Thyroid gland (tissue), 4 donors: ENCODE results near the gene SLC11A1.

Experiments used
- POLR2A ChIP-seq, 2 donors: fragments of 450-650 bp; IDR thresholded peaks; one replicate each; pipeline ENCODE4 v1.6.1; 2017; ENCODE audit warnings: antibody characterized with exemption in 2 of 2, mild to moderate bottlenecking in 2 of 2, moderate library complexity in 1 of 2
- TF ChIP-seq, protein P1 (sequence below), 6 experiments: fragments of 200-600 bp in 3 of 6; fragments of 450-650 bp in 3 of 6; sonication (generic) in 3 of 6; IDR thresholded peaks; one replicate each; pipeline ENCODE4 v1.5.1; 2016 to 2019; ENCODE audit warnings: antibody characterized with exemption in 6 of 6, mild to moderate bottlenecking in 2 of 6, inconsistent platforms in 1 of 6, moderate library complexity in 1 of 6

DNA sequence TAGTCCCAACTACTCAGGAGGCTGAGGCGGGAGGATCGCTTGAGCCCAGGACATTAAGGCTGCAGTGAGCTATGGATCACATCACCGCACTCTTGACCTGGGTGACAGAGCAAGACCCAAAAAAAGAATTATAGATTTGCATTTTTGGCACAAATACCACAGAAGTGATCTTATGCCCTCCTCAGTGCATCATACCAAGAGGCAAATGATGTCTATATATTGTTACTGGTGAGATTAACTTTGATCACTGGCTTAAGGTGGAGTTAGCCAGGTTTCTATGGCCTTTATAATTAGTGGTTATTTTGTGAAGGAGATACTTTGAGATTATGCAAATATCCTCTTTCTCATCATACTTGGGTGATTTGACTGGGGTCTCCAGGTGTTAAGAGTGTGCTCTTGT lies 47.5 kb upstream of the SLC11A1 start:
- TF ChIP-seq, protein P1, sequence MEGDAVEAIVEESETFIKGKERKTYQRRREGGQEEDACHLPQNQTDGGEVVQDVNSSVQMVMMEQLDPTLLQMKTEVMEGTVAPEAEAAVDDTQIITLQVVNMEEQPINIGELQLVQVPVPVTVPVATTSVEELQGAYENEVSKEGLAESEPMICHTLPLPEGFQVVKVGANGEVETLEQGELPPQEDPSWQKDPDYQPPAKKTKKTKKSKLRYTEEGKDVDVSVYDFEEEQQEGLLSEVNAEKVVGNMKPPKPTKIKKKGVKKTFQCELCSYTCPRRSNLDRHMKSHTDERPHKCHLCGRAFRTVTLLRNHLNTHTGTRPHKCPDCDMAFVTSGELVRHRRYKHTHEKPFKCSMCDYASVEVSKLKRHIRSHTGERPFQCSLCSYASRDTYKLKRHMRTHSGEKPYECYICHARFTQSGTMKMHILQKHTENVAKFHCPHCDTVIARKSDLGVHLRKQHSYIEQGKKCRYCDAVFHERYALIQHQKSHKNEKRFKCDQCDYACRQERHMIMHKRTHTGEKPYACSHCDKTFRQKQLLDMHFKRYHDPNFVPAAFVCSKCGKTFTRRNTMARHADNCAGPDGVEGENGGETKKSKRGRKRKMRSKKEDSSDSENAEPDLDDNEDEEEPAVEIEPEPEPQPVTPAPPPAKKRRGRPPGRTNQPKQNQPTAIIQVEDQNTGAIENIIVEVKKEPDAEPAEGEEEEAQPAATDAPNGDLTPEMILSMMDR (IDR thresholded peaks at IDR 0.05) = no peak
- TF ChIP-seq POLR2A (IDR thresholded peaks at IDR 0.05) = no peak
